ENCODE results near the gene C6orf120. TPM values are rescaled to one million over a fixed set of nuclear protein-coding genes. Genes with fewer than 3 reads are reported as not detected.

The C6orf120 gene
- total and polyA plus RNA-seq, 2 experiments from 2014 or later, result 37.9 to 58.8 TPM

- DNase-seq (ENCODE audit: low spot score), result no peak
- Histone ChIP-seq H3K4me2 (no peak overlapping the region), H3K4me1 (ENCODE audit: insufficient read depth) (peaks cover 11% of the 10 kb centered on the region), H4K20me1 (ENCODE audit: insufficient read depth, poor library complexity, severe bottlenecking) (peaks cover 8% of the 10 kb centered on the region), H3K9me2 (replicated peaks; ENCODE audit: insufficient read depth) (no peaks in the 10 kb centered on the region), H3K27me3 (no peaks in the 10 kb centered on the region), H3K9me3 (ENCODE audit: low read depth) (no peaks in the 10 kb centered on the region), H3K4me3 (no peak overlapping the region), H3K36me3 (replicated peaks; ENCODE audit: insufficient read depth, low read depth) (no peaks in the 10 kb centered on the region), H3K79me2 (peaks cover 15% of the 10 kb centered on the region), H2AFZ (no peak overlapping the region), H3K27ac (no peak overlapping the region)
- TF ChIP-seq EZH2 (IDR thresholded peaks at IDR 0.05; ENCODE audit: borderline replicate concordance), result no peak
- TF ChIP-seq CTCF (IDR thresholded peaks at IDR 0.05; ENCODE audit: poor library complexity), result no peak
- no peak for TF ChIP-seq EZH2phosphoT487 (IDR thresholded peaks at IDR 0.05; ENCODE audit: low read depth, severe bottlenecking, unreplicated experiment)
Measured at GRCh38 chr6:169726963-169727362, 25.0 kb downstream of the C6orf120 start.

- no peak for DNase-seq (ENCODE audit: low spot score)
- H3K9me2 ChIP-seq (replicated peaks; ENCODE audit: insufficient read depth), result no peaks in the 10 kb centered on the region
- peaks cover 6% of the 10 kb centered on the region for H3K4me1 ChIP-seq (ENCODE audit: insufficient read depth)
- no peak overlapping the region for H3K4me3 ChIP-seq
- no peaks in the 10 kb centered on the region for H3K27me3 ChIP-seq
- TF ChIP-seq EZH2 (IDR thresholded peaks at IDR 0.05; ENCODE audit: borderline replicate concordance) (no peak), EZH2phosphoT487 (IDR thresholded peaks at IDR 0.05; ENCODE audit: low read depth, severe bottlenecking, unreplicated experiment) (no peak), CTCF (IDR thresholded peaks at IDR 0.05; ENCODE audit: poor library complexity) (no peak)
- no peak overlapping the region for H3K27ac ChIP-seq
- no peaks in the 10 kb centered on the region for H3K36me3 ChIP-seq (replicated peaks; ENCODE audit: insufficient read depth, low read depth)
- H2AFZ ChIP-seq, result no peak overlapping the region
- peaks cover 4% of the 10 kb centered on the region for H3K79me2 ChIP-seq
- no peaks in the 10 kb centered on the region for H3K9me3 ChIP-seq (ENCODE audit: low read depth)
- H4K20me1 ChIP-seq (ENCODE audit: insufficient read depth, poor library complexity, severe bottlenecking), result no peaks in the 10 kb centered on the region
- H3K4me2 ChIP-seq, result no peak overlapping the region
Measured at GRCh38 chr6:169729961-169730360, 28.0 kb downstream of the C6orf120 start.

GRCh38 chr6:169738204-169738975, 36.5 kb downstream of the C6orf120 start:
- H3K4me1 ChIP-seq (ENCODE audit: insufficient read depth), result no peaks in the 10 kb centered on the region
- H3K27ac ChIP-seq, result no peak overlapping the region
- no peaks in the 10 kb centered on the region for H3K9me2 ChIP-seq (replicated peaks; ENCODE audit: insufficient read depth)
- no peaks in the 10 kb centered on the region for H3K9me3 ChIP-seq (ENCODE audit: low read depth)
- no peak overlapping the region for H3K4me2 ChIP-seq
- H3K79me2 ChIP-seq, result no peaks in the 10 kb centered on the region
- no peaks in the 10 kb centered on the region for H4K20me1 ChIP-seq (ENCODE audit: insufficient read depth, poor library complexity, severe bottlenecking)
- WGBS (ENCODE audit: low lambda C conversion rate, missing lambda C conversion rate), result 70% methylated on average over 9 of the region's 9 CpGs
- no peak for DNase-seq (ENCODE audit: low spot score)
- TF ChIP-seq CTCF (IDR thresholded peaks at IDR 0.05; ENCODE audit: poor library complexity) (no peak), EZH2phosphoT487 (IDR thresholded peaks at IDR 0.05; ENCODE audit: low read depth, severe bottlenecking, unreplicated experiment) (no peak), EZH2 (IDR thresholded peaks at IDR 0.05; ENCODE audit: borderline replicate concordance) (no peak)
- H3K36me3 ChIP-seq (replicated peaks; ENCODE audit: insufficient read depth, low read depth), result no peaks in the 10 kb centered on the region
- no peaks in the 10 kb centered on the region for H3K27me3 ChIP-seq
- H2AFZ ChIP-seq, result no peak overlapping the region
- H3K4me3 ChIP-seq, result no peak overlapping the region
